Astrocyte (in vitro differentiated cells and primary cell): Measurements from ENCODE around the gene ERCC3. TPM values are rescaled to one million over a fixed set of nuclear protein-coding genes. Genes with fewer than 3 reads are reported as not detected.

Source experiments
- DNase-seq: peaks from one replicate; pipeline ENCODE4 v3.0.0-alpha.2; 2010; ENCODE audit warnings: low read depth
- FAIRE-seq: peaks from 2 replicates; lab custom pipeline; 2011; peaks lifted over from hg19 to GRCh38; lab: Jason Lieb, UNC
- H2AFZ ChIP-seq: 2 replicates; pipeline ENCODE4 v1.6.0; 2012; ENCODE audit warnings: low read depth, low read length, inconsistent platforms
- H3K27ac ChIP-seq: 2 replicates; pipeline ENCODE4 v1.5.1; 2011; ENCODE audit warnings: low read depth, low read length, inconsistent platforms
- H3K27me3 ChIP-seq: 2 replicates; pipeline ENCODE4 v1.6.0; 2011; ENCODE audit warnings: low read length, inconsistent platforms; ENCODE audit not compliant: insufficient read depth
- H3K36me3 ChIP-seq: 2 replicates; pipeline ENCODE4 v1.5.1; 2011; ENCODE audit warnings: low read length, inconsistent platforms; ENCODE audit not compliant: insufficient read depth
- H3K4me1 ChIP-seq: 2 replicates; pipeline ENCODE4 v1.5.1; 2011; ENCODE audit warnings: low read length, inconsistent platforms; ENCODE audit not compliant: insufficient read depth
- H3K4me2 ChIP-seq: 2 replicates; pipeline ENCODE4 v1.6.0; 2012; ENCODE audit warnings: low read length, inconsistent platforms
- H3K4me3 ChIP-seq: 2 replicates; pipeline ENCODE4 v1.5.1; 2011; ENCODE audit warnings: low read depth, mild to moderate bottlenecking, low read length, inconsistent platforms; ENCODE audit not compliant: insufficient read depth
- H3K79me2 ChIP-seq: 2 replicates; pipeline ENCODE4 v1.6.0; 2012; ENCODE audit warnings: mild to moderate bottlenecking, low read length, inconsistent platforms; ENCODE audit not compliant: insufficient read depth
- H3K9ac ChIP-seq: 2 replicates; pipeline ENCODE4 v1.6.0; 2012; ENCODE audit warnings: mild to moderate bottlenecking, low read length, inconsistent platforms
- H3K9me3 ChIP-seq: 2 replicates; pipeline ENCODE4 v1.5.1; 2012; ENCODE audit warnings: low read depth, mild to moderate bottlenecking, low read length, inconsistent platforms; ENCODE audit not compliant: insufficient read depth
- H4K20me1 ChIP-seq: 2 replicates; pipeline ENCODE4 v1.6.0; 2012; ENCODE audit warnings: low read length, inconsistent platforms; ENCODE audit not compliant: insufficient read depth
- H3K27ac Mint-ChIP-seq: one replicate; pipeline ENCODE4 v1.8.0; 2021; ENCODE audit warnings: mild to moderate bottlenecking, mixed read lengths; ENCODE audit not compliant: unreplicated experiment
- H3K27me3 Mint-ChIP-seq: one replicate; pipeline ENCODE4 v1.8.0; 2021; ENCODE audit warnings: low read depth, mixed read lengths; ENCODE audit not compliant: unreplicated experiment
- H3K36me3 Mint-ChIP-seq: one replicate; pipeline ENCODE4 v1.8.0; 2021; ENCODE audit warnings: low read depth, mixed read lengths; ENCODE audit not compliant: unreplicated experiment
- H3K4me1 Mint-ChIP-seq: one replicate; pipeline ENCODE4 v1.8.0; 2021; ENCODE audit warnings: low read depth, mixed read lengths; ENCODE audit not compliant: unreplicated experiment
- H3K4me3 Mint-ChIP-seq: one replicate; pipeline ENCODE4 v1.8.0; 2021; ENCODE audit warnings: mild to moderate bottlenecking, moderate library complexity, mixed read lengths; ENCODE audit not compliant: unreplicated experiment
- H3K9me3 Mint-ChIP-seq: one replicate; pipeline ENCODE4 v1.8.0; 2021; ENCODE audit warnings: mild to moderate bottlenecking, mixed read lengths; ENCODE audit not compliant: unreplicated experiment
- CTCF ChIP-seq: IDR thresholded peaks from 2 replicates; pipeline ENCODE4 v1.5.1; 2011; ENCODE audit warnings: low read depth, mild to moderate bottlenecking, inconsistent platforms, low read length, moderate library complexity; ENCODE audit not compliant: insufficient read depth
- EZH2 ChIP-seq: IDR thresholded peaks from 2 replicates; pipeline ENCODE4 v1.6.1; 2012; ENCODE audit warnings: mild to moderate bottlenecking, low read length, inconsistent platforms; ENCODE audit not compliant: insufficient read depth
- total RNA-seq: library from RNA; stranded (reverse); gene quantifications from 2 replicates; pipeline ENCODE4 v1.2.1, GENCODE V29; 2021

Gene ERCC3
- total RNA-seq, 1 donor from 2014 or later = 34.8 TPM

DNA sequence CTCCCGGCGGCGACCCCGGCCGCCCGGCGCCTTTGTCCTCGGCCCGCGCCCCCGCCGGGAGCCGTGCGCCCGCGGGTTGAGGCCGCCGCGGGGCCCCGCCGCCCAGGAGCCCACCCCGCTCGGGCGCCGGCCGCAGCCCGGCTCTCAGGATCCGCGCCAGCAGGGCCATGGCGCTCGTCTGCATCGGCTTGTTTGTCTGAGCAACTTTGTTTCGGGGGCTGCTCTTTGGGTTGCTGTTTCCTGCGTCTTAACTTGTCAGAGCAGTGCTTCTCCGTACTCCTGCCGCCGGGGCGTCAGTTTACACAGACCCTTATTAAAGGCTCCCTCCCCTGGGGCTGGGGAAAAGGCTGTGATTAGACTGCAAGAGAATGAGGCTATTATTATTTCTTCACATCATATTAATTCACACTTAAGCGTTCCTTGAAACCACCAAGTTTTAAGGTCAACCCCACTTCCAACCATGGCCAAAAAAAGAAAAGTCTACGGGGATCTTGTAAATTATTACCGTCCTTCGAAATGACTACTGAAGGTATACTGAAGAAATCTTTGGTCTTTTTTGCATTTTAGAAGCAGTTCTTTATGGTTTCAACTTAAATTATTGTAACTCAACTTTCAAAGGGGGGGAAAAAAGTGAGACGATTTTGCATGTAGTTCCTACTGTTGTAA is 73.7 kb downstream of the ERCC3 start, which contains the start of gene CYP27C1:
Gene CYP27C1 (minus strand): TSS at position 198 of the 666 bp plus-strand sequence. CDS start 29 bp downstream, at position 169.
- peak within 1 kb of the TSS; percentile 84 for H3K4me2 ChIP-seq
- H2AFZ ChIP-seq = peak within 1 kb of the TSS; percentile 84
- no peaks in the 10 kb centered on the region for H3K79me2 ChIP-seq
- H3K27ac ChIP-seq = peak within 1 kb of the TSS; percentile 49
- H3K27ac Mint-ChIP-seq = peak within 1 kb of the TSS; percentile 88
- TF ChIP-seq EZH2 (no peak), CTCF (no peak)
- no peaks in the 10 kb centered on the region for H3K36me3 ChIP-seq
- no peaks in the 10 kb centered on the region for H3K27me3 ChIP-seq
- FAIRE-seq = no peak
- peaks cover 4% of the 10 kb centered on the region for H3K36me3 Mint-ChIP-seq
- H3K9ac ChIP-seq = peak within 1 kb of the TSS; percentile 83
- peak within 1 kb of the TSS; percentile 96 for H3K4me3 Mint-ChIP-seq
- peaks cover 23% of the 10 kb centered on the region for H3K4me1 Mint-ChIP-seq
- peak; percentile 37 for DNase-seq
- peaks cover 20% of the 10 kb centered on the region for H3K4me1 ChIP-seq
- H3K4me3 ChIP-seq = peak within 1 kb of the TSS; percentile 68
- no peaks in the 10 kb centered on the region for H4K20me1 ChIP-seq
- H3K9me3 ChIP-seq = no peaks in the 10 kb centered on the region
- H3K9me3 Mint-ChIP-seq = no peaks in the 10 kb centered on the region
- peaks cover 2% of the 10 kb centered on the region for H3K27me3 Mint-ChIP-seq

- Histone ChIP-seq H3K4me1 (peaks cover 15% of the 10 kb centered on the region), H3K36me3 (no peaks in the 10 kb centered on the region), H3K79me2 (no peaks in the 10 kb centered on the region), H4K20me1 (no peaks in the 10 kb centered on the region), H3K9ac (peak overlapping the region; percentile 83), H3K9me3 (no peaks in the 10 kb centered on the region), H3K27ac (peak overlapping the region; percentile 49), H3K4me3 (peak overlapping the region; percentile 68), H3K27me3 (no peaks in the 10 kb centered on the region), H2AFZ (peak overlapping the region; percentile 84), H3K4me2 (peak overlapping the region; percentile 84)
- Mint-ChIP-seq H3K4me3 (peak overlapping the region; percentile 91), H3K9me3 (peaks cover under 1% of the 10 kb centered on the region), H3K4me1 (peaks cover 19% of the 10 kb centered on the region), H3K36me3 (peaks cover 4% of the 10 kb centered on the region), H3K27ac (no peak overlapping the region), H3K27me3 (peaks cover 2% of the 10 kb centered on the region)
- DNase-seq (no peak), FAIRE-seq (no peak)
- no peak for TF ChIP-seq CTCF
- no peak for TF ChIP-seq EZH2
Observed at GRCh38 chr2:127219171-127220070, 74.5 kb downstream of the ERCC3 start.
